Fibroblast of skin of scalp (primary cell): ENCODE measurements around the gene DNMT1. TPM values are rescaled to one million over a fixed set of nuclear protein-coding genes. Genes with fewer than 3 reads are reported as not detected.
"Not testable (repeated sequence)": the region's sequence is repeated elsewhere in the genome, so short reads cannot be mapped to it uniquely, and the experiment has no call there.

Source experiments
- DNase-seq: peaks from one replicate; pipeline ENCODE4 v3.0.0-alpha.2; 2013
- polyA plus RNA-seq, 2 experiments: library from polyadenylated mRNA; unstranded; fragments of 120-200 nt; gene quantifications; one replicate each; pipeline ENCODE4 v1.2.1, GENCODE V29; 2013; ENCODE audit not compliant: insufficient read length in 2 of 2

DNMT1 gene
- polyA plus RNA-seq (2013, experiment 1 of 2; ENCODE audit: insufficient read length): 65.1 TPM
- polyA plus RNA-seq (2013, experiment 2 of 2; ENCODE audit: insufficient read length): 65.4 TPM

DNA sequence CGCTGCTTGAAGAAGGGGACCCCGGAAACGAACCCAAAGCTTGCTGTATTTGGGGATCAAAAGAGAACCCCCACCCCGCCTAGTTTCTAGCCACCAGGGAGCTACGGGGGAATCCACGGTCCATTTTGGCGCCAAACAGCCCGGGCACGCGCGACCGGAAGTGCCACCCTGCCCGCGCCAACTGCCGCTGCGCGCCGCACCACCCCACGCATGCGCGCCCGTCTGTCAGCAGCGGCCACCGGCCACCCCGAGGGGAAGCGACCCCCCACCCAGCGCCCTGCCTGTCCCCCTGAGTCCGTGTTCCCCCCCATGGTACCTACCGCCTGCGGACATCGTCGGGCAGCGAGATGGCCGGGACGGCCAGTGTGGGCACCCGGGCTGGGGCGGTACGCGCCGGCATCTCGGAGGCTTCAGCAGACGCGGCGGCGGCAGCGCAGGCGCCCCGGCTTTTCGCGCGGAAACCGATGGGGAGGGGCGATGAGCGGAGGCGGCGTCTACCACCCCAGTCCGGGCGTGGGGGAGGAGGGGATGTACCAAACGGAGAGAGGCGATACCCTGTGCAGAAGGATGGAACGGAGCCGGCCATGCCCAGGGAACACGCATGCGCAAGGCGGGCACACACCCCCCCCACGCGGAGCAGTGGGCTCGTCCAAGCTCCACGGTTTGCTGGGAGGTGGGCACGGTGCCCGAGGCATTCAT is at the start of gene DNMT1:
DNMT1 (minus strand) TSS at position 454 of the 699 bp plus-strand sequence; CDS start at position 400, 54 bp downstream.
- DNase-seq: peak; percentile 98

DNA sequence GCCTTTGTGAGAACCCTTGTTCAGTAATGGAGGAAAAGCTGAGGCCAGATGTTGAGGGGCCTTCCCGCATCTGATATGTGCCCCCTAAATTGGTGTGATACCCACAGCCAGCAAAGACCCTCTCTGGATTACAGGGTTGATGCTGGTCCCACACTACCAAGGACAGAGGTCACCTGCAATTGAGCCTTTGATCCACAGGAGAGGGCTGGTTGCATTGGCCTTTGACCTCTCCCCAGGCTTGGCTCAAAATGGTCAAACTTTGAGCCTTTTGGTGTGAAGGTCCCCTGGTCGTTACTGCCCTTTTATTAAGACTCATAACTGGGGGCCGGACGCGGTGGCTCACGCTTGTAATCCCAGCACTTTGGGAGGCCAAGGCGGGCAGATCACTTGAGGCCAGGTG is 48.9 kb upstream of the DNMT1 start:
- DNase-seq: no peak

DNA sequence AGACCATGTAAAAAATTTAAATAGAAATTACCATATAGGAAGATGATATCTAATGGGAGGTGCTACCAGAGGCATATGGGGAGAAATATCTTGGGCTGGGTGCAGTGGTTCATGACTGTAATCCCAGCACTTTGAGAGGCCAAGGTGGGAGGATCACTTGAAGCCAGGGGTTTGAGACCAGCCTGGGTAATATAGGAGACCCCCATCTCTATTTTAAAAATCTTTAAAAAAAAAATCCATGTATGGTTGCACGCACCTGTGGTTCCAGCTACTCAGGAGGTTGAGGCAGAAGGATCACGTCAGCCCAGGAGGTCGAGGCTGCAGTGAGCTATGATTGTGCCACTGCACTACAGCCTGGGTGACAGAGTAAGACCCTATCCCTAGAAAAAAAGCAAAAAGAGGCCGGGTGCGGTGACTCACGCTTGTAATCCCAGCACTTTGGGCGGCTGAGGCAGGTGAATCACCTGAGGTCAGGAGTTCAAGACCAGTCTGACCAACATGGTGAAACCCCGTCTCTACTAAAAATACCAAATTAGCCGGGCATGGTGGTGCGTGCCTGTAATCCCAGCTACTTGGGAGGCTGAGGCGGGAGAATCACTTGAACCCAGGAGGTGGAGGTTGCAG is 47.2 kb upstream of the DNMT1 start:
- DNase-seq: not testable (repeated sequence)

DNA sequence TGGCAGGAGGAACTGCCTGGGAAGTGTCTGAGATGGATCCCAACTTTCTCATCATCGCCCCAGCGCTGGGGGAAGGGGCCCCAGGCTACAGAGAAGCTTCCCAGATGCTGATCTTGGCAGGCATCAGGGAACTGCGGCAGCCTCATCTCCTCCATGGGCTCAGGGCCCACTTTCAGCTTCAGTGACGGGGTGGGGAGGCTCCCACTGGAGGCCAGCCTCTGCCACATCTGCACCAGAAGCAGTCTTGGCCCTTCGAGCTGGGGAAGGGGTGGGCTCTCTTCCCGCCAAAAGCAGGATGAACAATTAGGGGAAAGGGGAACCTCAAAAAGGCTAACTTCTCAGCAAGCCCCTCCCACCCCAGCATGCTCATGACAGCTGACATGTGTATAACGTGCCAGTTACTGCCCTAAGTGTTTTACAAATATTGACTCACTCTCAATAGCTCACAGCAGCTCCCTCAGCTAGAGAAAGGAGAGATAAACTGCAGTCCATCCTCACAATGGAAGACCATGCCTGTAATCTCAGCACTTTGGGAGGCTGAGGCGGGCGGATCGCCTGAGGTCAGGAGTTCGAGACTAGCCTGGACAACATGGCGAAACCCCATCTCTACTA is 43.5 kb upstream of the DNMT1 start:
- peak; percentile 83 for DNase-seq

DNA sequence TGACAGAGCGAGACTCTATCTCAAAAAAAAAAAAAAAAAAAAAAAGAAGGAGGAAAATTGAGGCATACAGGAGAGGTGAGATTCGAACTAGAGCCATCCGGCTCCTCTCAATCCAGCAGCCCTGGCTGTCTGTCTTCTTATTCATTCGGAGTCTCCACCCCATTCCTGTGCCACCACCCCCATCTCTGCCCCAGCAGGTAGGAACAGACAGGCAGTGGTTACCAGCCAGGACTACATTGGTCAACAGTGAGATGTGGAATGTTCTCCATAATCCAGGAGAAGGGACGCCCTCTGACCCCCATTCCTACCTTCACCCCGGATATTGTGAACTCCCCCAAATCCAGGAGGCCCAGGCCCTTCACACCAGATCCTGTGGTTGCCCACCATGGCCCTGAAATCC is 42.9 kb upstream of the DNMT1 start:
- peak; percentile 14 for DNase-seq

DNA sequence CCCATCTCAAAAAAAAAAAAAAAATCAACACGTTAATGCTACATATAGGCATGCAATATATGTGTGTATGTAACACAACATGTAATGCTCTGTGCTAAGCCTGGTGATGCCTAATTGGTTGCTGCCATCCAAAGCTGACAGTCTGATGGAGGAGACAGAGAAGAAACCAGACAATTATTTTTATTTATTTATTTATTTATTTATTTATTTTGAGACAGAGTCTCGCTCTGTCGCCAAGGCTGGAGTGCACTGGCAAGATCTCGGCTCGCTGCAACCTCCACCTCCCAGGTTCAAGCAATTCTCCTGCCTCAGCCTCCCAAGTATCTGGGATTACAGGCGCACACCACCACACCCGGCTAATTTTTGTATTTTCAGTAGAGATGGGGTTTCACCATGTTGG is 40.7 kb upstream of the DNMT1 start:
- DNase-seq: not testable (repeated sequence)

DNA sequence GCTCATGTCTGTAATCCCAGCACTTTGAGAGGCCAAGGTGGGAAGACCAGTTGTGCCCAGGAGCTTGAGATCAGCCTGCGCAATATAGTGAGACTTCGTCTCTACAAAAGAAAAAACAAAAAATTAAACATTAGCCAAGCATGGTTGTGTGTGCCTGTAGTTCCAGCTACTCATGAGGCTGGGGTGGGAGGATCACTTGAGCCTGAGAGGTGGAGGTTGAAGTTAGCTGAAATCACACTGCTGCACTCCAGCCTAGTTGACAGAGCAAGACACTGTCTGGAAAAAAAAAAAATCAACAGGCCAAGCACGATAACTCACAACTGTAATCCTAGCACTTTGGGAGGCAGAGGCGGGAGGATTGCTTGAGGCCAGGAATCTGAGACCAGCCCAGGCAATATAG is 40.2 kb upstream of the DNMT1 start:
- DNase-seq: no peak

DNA sequence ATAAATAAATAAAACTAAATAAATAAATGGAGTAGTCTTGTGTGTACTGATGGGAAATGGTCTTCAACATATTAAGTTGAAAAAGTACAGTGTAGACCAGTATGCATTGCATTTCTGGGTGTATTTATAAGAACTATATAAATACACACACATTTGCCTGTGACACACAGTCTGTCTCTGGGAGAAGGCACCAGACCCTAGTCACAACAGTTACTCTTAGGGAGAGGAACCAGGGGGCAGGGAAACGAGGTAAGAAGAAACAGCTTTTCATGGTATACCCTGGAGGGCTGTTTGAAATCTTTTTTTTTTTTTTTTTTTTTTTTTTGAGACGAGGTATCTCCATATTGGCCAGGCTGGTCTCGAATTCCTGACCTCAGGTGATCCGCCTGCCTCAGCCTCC is 39.2 kb upstream of the DNMT1 start:
- DNase-seq: no peak

DNA sequence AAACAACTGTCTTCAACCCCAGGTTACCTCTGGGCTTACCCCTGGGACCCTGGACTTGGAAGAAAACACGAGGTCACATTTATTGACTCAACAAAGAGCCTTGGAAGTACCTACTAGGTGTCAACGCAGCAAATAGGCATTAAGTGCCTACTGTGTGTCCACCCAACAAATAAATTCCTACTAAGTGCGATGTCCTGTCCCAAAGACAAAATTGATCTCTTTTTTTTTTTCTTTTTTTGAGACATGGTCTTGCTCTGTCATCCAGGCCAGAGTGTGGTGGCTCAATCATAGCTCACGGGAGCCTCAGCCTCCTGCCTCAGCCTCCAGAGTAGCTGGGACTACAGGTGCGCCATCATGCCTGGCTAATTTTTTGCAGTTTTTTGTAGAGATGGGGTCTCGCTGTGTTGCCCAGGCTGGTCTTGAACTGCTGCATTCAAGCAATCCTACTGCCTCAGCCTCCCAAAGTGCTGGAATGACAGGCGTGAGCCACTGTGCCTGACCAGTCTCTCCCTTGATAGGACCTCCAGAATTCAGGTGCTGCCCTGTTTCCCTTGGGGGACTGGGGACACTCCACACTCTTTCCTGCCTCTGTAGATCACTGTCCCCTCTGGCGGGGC is 37.0 kb upstream of the DNMT1 start:
- DNase-seq: no peak

DNA sequence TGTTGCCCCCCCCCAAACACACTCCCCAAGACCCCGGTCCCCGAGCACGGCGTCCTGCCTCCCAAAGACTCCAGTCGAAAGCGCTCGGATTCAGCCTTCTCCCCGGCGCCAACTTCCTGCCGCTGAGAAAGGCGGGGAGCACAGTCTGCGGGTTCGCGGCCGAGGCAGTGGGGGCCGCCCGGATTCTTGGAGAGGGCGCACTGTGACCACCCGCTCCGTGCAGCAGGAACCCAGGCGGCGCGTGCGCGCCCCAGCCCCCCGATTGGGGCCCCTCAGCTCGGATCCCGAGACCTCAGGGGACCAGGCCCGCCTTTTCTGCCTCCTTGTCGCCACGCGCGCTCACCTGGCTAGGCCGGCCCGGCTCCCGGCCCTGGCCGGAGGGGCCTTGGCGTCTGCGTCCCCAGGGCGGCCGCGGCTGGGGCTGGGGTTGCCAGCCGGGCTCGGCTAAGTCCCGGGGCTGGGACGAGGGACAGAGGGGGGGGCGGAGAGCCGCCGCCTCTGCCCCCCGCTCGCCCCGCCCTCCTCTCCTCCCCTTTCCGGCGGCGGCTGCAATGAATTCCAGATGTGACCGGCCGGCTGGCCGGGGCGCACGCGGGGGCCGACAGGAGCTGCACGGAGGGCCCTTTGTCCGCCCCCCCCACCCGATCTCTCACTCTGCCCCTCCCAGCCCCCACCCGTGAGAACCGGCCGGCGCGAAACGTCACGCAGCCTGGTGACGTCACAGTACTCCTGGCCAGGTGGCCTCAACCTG is 36.3 kb upstream of the DNMT1 start, which contains the start of gene S1PR2:
S1PR2 (minus strand) TSS at position 471 of the 751 bp plus-strand sequence. CDS start 6,426 bp downstream, outside the sequence.
- DNase-seq: peak; percentile 86

DNA sequence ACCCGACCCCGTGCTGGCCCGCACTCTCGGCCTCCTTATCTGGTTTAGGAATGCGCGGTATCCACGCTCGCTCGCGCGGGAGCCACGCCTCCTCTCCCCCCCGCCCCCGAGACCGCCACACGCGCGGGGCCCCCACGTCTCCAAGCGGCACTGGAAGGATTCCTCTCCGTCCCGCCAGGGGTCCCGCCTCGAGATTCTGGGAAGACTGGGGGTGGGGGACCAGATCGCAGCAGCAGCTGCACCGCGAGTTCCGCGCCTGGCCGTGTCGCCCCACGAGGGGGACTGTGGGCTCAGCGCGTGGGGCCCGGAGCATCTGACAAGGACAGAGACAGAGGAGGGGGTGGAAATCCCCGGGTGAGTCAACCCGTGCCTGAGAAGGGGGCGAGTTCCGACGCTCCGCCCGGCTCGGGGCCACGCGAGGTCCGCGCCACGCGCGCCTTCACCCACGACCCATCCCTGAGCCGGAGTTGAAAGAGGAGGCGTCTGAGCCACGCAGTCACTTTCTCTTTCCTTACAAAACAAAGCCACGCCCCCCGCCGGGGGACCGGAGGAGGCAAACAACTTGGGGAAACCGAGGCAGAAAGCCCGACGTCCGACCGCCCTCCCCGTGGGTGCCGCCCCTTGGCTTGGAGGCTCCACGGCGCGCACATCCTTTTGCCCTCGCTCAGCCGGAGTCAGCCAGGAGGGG is 35.6 kb upstream of the DNMT1 start:
- DNase-seq: peak; percentile 54

DNA sequence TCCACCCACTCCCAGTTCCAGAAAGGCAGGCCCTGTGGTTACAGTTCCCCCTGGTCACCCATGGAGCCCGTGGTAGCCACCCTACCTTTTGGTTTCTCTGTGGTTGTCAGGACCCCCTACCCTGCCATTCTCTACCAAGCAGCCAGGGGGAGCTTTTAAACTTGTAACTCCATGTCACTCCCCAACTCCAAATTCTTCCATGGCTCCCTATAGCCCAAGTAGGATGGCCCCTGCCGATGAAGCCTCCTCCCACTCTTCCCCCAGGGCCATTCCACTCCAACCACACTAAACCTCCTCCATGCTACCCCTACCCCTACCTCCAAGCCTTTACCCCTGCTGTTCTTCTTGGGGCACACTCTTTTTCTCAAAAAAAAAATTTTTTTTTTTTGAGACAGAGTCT is 34.2 kb upstream of the DNMT1 start:
- peak; percentile 49 for DNase-seq

DNA sequence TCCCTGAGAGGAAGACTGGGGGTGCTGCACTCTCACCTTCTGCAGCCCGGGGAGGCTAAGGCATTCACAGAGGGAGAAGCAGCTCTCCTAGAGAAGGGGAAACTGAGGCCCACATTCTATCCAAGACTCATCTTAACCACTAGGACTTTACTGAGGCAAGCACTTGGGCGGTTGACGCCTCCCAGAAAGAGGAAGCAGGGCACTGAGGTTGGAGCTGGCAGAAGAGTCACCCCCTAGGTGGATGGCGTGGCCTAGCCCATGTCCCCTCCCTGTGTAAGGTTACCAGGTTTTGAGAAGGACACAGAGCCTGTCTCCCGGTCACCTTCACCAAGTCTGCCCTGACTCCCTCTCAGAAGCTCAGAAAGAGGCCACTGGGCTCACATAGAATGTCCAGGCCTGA is 33.6 kb upstream of the DNMT1 start:
- no peak for DNase-seq

DNA sequence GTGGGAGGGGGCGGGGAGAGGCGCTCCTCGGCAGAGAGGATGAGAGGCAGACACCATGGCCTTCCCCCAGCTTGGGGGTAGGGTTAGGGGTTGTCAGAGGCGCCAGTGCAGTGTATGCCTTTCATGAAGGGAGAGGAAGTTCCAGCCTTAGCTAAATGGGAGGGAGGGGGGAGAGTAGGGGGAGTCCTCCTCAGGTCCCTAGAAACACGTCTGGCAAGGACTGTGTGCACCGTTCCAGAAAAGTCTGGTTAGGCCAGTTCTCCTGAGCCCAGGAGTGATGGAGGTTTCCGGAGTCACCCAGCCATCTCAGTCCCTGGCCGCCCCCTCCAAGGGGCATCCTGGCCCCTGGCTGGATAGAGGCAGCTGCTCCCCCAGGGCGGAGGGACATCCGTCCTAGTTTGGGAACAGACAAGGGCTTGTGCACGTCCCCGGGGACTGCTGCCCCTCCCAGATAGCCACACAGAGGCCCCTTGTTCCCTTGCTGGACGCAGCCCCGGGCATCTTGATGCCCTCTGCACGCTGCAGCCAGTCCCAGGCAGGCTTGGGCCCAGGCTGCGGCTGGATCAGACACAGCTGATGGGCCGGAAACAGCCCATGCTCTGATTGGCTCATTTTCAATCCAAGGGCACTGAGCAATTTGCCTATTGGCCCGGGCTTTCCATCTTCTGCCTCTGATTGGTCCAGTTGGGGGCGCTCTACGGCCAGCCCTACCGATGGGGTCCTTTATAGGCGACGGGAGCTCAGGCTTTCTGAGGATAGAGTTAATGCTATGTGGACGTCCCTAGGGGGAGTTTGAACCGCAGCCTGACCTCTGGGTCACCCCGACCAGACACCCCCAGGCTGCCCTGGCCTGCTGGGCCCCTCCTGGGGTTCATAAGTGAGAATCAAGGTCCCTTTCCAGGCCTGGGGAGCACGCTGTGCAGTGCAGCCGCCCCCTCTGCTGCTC is 32.5 kb upstream of the DNMT1 start:
- DNase-seq: peak; percentile 34

DNA sequence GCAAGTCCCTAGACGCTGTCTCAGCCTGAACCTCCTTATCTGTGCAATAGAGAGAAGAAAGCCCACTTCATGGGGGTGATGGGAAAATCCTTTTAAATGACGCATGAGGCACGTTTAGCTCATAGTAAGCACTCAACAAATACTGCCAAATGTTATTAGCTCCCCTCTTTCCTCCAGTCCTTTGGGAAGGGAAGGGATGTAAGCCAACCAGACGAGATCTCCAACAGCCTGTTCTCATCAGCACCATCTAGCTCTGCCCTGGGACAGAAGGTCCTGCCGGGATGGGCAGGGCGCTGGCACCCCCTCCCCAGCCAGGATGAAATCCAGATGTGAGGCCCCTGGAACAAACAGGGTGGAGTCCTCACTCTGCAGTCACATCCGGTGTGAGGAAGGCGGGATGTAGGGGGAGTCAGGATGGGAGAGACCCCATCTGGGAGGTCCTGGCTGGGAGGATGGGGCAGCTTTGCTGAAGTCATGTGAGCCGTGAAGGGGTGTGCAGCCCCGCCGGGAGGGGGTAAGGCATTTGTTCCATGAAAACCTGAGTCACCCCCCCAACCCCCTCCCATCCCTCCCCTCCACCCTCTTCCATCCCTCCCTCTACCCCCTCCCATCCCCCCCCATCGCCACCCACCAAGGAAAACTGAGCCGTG is 31.7 kb upstream of the DNMT1 start:
- DNase-seq: peak; percentile 93

DNA sequence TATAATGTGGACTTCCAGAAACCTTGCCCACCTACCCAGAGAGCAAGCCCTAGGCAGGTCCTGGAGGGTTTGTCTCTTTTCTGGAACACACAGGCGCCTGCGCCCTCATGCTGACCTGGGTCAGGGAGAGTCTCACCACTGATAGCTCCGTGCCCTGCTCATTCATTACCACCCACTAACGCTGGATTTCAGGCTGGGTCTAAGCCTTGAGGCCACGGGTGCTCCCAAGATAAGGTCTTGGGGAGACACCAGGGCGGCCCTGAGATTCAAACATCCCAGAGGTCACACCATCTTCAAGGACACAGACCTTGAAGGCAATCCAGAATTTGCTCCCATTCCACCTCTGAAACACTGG is 31.2 kb upstream of the DNMT1 start:
- DNase-seq: no peak

DNA sequence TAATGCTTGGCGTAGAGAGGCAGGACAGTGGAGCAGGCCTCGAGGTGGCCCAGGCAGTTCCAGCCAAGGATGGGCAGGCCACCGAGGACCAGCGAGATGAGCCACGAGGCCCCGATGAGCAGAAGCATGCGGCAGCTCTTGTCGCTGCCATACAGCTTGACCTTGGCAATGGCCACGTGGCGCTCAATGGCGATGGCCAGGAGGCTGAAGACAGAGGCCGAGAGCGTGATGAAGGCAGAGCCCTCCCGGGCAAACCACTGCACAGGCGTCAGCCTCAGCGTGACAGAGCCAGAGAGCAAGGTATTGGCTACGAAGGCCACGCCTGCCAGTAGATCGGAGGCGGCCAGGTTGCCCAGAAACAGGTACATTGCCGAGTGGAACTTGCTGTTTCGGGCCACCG is 29.6 kb upstream of the DNMT1 start:
- no peak for DNase-seq

DNA sequence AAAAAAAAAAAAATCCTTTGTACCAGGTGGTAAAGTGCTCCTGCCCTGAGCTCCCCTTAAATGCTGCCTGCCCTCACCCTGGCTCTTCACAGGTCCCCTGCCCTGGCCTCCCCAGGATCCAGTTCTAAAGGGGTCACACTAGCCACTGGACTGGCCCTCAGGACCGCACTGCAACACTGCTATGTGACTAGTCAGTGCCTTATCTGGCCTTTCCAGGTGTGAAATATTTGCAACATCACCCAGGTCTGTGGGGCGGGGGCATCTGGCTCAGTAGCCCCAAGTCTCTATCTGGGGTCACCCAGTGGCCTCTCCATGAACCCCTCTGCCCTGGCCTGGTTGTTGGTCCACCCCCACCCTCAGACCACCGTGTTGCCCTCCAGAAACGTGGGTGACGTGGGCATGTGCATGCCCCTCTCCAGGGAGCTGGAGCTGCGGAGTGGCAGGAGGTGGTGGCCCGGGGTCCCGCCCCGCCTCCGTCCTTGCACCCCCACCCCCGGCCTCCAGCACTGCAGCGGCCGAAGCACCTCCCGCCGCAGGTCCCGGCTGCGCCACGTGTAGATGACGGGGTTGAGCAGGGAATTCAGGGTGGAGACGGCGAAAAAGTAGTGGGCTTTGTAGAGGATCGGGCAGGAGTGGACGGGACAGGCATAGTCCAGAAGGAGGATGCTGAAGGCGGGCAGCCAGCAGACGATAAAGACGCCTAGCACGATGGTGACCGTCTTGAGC is 28.9 kb upstream of the DNMT1 start:
- no peak for DNase-seq

DNA sequence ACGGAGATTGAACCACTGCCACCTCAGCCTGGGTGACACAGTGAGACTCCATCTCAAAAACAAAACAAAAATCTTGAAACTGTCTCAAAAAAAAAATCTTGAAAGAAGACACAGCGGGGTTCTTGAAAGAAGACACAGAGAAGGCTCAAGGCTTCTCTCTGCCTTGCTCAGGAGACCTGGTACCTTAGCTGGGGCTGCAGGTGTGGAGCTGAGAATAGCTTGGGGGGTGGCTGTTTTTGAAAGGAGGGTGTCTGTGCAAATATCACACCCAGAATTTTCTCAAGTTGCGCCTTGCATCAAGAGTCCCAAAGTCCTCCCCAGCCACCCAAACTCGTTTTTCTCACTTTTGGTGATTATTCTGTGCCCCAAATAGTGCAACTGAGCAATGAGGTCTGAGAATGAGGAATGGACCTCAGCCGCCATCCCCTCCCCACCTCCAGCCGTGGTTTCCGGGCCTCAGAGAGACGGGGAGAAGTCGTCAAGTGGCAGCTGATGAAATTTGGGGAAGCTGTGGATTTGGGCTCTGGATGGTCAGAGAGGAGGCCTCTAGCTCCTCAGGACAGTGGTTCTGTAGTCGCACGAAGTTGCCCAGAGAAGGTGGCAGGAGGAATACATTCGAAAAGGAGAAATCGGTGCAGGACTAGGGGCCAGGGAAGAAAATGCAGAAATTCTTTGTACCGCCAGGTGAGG is 27.6 kb upstream of the DNMT1 start:
- no peak for DNase-seq
